KG1 (cell line): ENCODE measurements around the gene METTL1.
A peak's percentile ranks its signal among the peaks of the same experiment; 100 is the strongest.
"Not testable (repeated sequence)": the region's sequence is repeated elsewhere in the genome, so short reads cannot be mapped to it uniquely, and the experiment has no call there.

ENCODE experiments used
- DNase-seq: peaks from one replicate; lab custom pipeline; 2025; lab: John Stamatoyannopoulos, UW

METTL1 gene

GRCh38 chr12:57771873-57772428, at the start of gene METTL1:
Gene METTL1, minus strand, starts transcription at chr12:57772105. Its CDS starts 22 bp downstream, at chr12:57772083.
- peak; percentile 51 for DNase-seq

GRCh38 chr12:57821015-57821414, 49.1 kb upstream of the METTL1 start:
- DNase-seq, result not testable (repeated sequence)

- DNase-seq, result not testable (repeated sequence)
Observed at GRCh38 chr12:57820119-57820518, 48.2 kb upstream of the METTL1 start.

GRCh38 chr12:57817990-57818331, 46.1 kb upstream of the METTL1 start:
- not testable (repeated sequence) for DNase-seq

GRCh38 chr12:57817261-57817989, 45.5 kb upstream of the METTL1 start:
- no peak for DNase-seq

GRCh38 chr12:57816855-57817151, 44.9 kb upstream of the METTL1 start:
- no peak for DNase-seq

DNA sequence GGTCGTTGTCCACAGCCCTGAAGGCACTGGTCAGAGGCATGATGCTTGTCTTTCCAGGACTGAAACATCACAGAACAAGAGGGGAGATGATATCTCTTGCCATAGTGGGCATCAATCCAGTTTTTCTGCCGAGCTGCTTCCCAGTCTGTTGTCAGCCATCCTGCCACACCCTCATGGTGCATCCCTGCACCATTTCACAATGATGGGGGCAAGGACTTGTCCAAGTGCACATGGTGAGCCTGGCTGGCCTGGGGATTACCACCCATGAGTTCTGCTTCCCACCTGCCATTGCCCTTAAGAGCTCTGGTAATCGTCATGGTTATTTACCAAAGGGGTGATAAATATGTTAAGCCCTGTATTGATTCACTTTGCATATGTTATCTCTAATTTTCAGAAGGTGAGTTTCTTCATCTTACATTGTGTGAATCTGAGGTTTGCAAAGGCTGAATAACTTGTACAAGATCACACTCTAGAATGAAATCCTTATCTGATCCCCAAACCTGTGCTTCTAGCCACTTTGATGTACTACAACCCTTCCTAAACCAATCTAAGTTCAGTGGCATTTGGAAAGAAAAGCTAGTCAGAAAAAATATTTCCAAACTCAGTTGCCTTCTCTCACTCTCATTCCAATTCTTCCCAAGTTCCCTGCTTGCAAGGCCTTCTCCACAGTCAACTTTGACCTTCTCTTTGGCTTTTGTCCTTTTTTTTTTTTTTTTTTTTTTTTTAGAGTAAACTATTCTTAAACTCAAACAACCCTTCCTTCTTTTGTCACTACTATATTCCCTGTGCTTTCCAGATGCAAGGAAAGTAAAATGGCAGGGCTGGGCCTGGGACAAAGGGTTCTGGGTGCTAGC, 44.3 kb upstream of the METTL1 start:
- no peak for DNase-seq

DNA sequence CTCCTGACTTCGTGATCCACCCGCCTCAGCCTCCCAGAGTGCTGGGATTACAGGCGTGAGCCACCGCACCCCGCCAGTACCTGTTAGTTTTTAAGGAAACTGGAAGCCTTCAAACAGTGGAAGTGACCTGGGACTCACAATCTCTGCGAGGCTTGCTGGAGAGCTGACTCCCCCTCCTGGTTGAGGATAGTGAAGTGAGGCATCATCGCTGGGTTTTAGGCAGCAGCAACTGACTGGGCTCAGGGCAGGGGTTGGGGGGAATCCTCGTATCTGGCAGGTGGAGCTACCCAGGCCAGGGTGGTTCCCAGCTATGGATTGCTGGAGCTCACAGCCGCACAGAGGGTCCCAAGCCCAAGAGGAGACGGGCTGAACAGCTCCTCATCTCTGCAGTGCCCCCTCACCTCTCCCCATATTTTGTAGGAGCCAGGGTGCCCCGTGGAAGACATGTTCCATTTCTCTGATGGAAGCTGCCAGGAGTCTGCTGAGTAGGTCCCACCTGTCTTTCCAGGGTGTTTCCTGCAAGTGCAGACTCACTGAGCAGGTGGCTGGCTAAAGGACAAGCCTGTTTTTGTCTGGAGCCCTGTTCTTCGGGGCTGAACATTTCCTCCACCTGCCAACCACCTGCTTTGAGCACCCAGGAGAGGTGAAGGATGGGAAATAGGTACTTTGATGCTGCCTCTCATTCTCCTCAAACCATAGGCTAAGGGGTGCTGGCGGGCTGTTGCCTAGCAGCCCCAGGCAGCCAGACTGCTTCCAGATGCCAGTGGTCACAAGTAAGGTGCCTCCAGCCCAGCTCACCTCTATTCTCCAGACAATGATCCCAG, 43.5 kb upstream of the METTL1 start:
- DNase-seq, result no peak

DNA sequence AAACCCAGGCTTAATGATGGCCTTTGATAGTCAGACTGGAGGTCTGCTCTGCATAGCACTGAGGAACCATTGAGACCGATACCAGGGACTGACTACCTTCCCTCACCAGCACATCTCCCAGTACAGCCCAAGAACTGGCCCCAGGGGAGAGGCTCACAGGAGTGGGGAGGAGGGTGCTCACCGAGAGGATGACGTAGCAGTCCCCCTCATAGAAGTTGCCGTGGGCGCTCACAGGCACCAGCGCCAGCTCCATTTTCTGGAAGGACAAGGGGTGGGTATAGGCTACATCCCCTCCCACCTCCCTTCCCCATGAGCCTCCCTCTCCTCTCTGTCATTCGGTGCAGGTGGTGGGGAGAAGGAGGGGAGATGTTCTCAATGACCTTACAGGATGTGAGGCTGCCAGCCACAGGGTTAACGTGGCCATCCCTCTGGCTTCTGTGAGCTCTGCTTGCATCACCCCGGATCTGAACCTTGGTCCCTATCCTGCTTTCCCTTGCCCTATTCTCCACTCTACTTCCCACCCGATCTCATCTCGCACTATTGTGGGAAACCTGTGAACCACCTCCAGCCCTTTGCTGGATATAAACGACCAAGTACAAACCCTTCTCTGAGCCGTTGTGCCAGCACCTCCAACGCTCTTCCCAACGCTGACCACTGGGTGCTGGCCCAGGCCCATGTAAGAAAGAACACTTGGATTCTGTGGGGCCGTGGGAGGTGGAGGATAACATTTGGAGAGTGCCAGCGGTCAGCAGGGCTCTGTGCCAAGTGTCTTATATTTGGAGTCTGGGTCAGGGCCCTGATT, 42.3 kb upstream of the METTL1 start:
- DNase-seq, result no peak

DNA sequence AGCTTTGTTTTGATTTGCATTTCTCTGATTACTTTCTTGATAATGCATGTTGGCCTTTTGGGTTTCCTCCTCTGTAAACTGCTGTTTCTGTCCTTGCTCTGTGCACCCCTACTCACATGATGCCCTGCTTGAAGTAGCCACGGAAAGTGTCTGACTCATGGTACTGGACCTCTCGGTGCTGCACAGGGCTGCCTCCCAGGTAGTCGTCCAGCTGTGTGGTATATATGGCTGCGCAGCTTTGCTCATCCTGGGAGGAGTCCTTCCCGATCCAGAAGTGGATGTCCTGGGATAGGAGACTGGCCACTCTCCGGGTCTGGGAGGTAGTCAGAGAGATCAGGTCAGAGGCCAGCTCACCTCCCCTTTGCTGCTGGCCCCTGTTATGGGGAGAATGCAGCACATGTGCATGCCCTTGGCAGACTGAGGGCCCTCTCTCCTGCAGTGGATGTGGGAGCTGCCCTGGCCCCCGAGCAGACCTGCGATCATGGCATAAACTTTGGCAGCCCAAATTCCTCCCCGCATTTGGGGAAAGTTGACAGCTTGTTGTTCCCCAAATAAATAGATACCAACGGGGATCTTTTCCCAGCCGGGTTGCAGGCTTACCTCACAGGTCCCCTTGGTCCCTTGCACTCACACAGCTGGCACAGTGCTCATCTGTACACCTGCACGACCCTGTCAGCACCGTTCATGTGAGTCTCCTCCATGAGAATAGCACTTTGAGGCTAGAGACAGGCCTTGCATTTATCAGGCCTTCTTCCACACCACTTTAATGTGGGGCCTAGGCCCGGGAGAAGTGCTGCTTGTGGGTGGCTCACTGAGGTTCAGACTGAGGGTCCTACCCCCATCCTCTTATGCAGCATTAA, 41.4 kb upstream of the METTL1 start:
- no peak for DNase-seq

GRCh38 chr12:57811028-57811755, 39.3 kb upstream of the METTL1 start:
- no peak for DNase-seq

DNA sequence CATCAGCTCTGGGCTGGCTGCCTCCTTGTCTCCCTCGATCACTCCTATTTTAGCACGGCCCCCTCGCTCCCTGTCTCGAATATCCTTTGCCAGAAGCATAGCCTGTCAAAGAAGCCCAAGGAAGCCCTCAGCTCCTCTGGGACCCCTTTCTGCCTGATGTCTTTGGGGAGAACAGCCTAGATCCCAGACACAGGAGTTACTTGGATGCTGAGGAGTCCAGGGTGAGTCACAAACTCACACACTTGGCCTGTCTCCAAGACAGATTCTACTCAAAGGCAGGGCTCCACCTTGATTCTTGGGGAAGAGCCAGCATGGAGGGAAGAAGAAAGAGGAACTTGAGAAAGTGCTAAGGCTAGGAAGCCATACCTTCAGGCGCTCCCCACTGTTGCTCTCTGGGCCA, 38.5 kb upstream of the METTL1 start:
- no peak for DNase-seq

- DNase-seq, result no peak
Observed at GRCh38 chr12:57809425-57809824, 37.5 kb upstream of the METTL1 start.

- DNase-seq, result no peak
Observed at GRCh38 chr12:57808351-57808750, 36.4 kb upstream of the METTL1 start.

GRCh38 chr12:57807285-57807684, 35.4 kb upstream of the METTL1 start:
- DNase-seq, result no peak

DNA sequence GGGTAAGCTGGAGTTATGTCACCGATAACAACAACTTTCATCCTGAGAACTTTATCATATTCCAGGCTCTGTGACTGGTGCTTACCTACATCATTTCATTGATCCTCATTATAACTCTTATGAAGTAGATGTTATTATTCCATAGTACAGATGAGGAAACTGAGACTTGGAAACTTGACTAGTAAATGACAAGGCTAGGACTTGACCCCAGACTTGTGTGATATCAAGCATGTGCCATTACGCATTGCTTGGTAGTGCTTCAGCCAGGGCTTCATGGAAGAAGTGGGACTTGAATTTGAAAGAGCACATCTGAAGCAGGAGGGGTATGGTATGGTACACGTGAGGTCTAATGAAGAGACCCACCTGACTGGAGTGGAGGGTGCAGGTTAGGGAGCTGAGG, 34.8 kb upstream of the METTL1 start:
- DNase-seq, result no peak

DNA sequence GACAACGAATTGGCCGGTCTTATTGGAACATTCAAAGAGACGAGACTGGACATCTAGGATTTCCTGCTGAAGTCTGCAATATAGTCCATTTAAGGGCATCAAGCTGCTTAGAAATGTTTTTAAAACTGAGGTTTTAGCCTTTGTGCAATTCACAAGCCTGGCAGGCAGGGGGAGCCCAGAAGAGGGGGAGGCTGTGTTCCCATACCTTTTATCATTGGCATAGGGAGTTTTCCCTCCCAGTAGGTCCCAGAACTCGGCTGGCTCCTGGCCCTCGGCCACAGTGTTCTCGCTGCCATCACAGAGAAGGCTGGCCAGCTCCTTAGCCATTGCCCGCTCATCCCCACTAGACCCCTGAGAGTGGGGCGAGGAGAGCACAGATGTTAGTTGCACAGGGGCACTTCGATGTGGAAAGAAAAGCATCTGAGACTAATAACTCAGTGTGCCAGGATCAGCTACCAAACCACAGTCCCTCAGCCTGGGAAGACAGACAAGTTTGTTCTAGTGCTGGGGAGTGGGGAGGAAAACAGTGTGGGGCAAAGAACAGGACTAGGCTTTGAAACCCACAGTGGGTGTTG, 31.5 kb upstream of the METTL1 start:
- no peak for DNase-seq

DNA sequence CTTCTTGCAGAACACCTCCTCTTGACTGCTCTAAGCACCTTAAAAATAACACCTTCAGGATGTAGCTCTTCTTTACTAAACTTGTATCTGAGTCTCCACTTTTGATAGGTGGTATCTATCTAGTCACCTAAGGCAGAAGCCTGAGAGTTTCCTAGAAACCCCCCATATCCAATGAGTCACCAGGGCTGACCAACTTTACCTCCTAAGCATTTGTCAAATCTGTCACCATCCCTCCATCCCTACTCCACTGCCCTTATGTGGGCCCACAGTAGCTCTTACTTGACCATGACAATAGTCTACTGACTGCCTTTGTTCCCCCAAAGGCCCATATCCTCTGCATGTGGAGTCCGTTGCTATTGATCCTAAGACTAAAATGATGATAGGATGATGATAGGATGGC, 30.7 kb upstream of the METTL1 start:
- no peak for DNase-seq

- no peak for DNase-seq
Observed at GRCh38 chr12:57800965-57801364, 29.1 kb upstream of the METTL1 start.

GRCh38 chr12:57797933-57798332, 26.0 kb upstream of the METTL1 start:
- no peak for DNase-seq
